Spinal cord (tissue), 10 donors: Measurements from ENCODE around the gene ANO8. TPM values are rescaled to one million over a fixed set of nuclear protein-coding genes. Genes with fewer than 3 reads are reported as not detected.
A peak's percentile ranks its signal among the peaks of the same experiment; 100 is the strongest.

Source experiments
- DNase-seq, 6 donors: peaks; one replicate each; pipeline versions ENCODE4 v3.0.0 to v3.0.0-alpha.2; 2013 to 2015; ENCODE audit warnings: low spot score in 6 of 6, low read depth in 4 of 6
- H3K27ac ChIP-seq: one replicate; pipeline ENCODE4 v1.5.1; 2013; ENCODE audit warnings: low read depth, low read length, control low read depth
- H3K27me3 ChIP-seq: one replicate; pipeline ENCODE4 v1.6.1; 2013; ENCODE audit warnings: low read length; ENCODE audit not compliant: control insufficient read depth, insufficient read depth
- H3K36me3 ChIP-seq: one replicate; pipeline ENCODE4 v1.6.1; 2013; ENCODE audit warnings: low read length; ENCODE audit not compliant: control insufficient read depth, insufficient read depth
- H3K4me1 ChIP-seq: one replicate; pipeline ENCODE4 v1.6.1; 2013; ENCODE audit warnings: low read length; ENCODE audit not compliant: control insufficient read depth, insufficient read depth
- H3K4me3 ChIP-seq: one replicate; pipeline ENCODE4 v1.5.1; 2013; ENCODE audit warnings: low read depth, low read length, control low read depth
- H3K9me3 ChIP-seq: one replicate; pipeline ENCODE4 v1.6.1; 2013; ENCODE audit warnings: low read length; ENCODE audit not compliant: control insufficient read depth, insufficient read depth
- WGBS: methylation state at CpG from one replicate; pipeline ENCODE4 v1.1.5; 2013; ENCODE audit warnings: missing lambda C conversion rate; ENCODE audit not compliant: insufficient coverage; 5-methylcytosine and 5-hydroxymethylcytosine counted together
- polyA plus RNA-seq, 2 donors: library from polyadenylated mRNA; unstranded; fragments of 120-200 nt; gene quantifications; one replicate each; pipeline ENCODE4 v1.2.1, GENCODE V29; 2013; ENCODE audit not compliant: insufficient read length in 2 of 2
- total RNA-seq, 2 donors: library from RNA; depleted of rRNA in 1 of 2; stranded (reverse); fragments of 120-200 nt in 1 of 2; fragments of >200 nt in 1 of 2; gene quantifications; one replicate each; pipeline versions ENCODE4 v1.2.3 to v1.2.4, GENCODE V29; 2013 to 2014
- donor health status: healthy.

The ANO8 gene
- total and polyA plus RNA-seq, 4 donors = 12.9 to 77.6 (median 39.5) TPM

DNA sequence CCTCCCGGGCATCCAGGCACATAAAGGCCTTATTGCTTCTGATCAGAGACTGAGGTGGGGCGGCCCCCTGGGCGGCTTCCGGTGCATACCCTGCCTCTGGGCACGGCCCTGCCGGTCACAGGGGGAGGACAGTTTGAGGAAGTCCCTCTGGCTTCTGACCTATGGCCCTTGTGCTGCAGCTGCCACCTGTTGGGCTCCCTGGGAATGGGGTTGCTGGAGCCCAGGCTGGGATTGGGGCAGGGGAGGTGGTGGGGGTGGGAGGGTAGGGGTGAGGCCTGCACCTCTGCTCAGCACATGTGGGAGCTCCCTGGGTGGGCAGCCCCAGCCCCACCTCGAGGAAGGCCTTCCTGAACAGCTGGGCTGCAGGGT, 10.7 kb downstream of the ANO8 start:
- DNase-seq = no peak
- H3K36me3 ChIP-seq = peaks cover 85% of the 10 kb centered on the region
- H3K9me3 ChIP-seq = no peaks in the 10 kb centered on the region
- H3K27me3 ChIP-seq = no peaks in the 10 kb centered on the region
- 41% methylated on average over 6 of the region's 7 CpGs for WGBS
- H3K27ac ChIP-seq = no peak overlapping the region
- no peak overlapping the region for H3K4me3 ChIP-seq
- peaks cover 64% of the 10 kb centered on the region for H3K4me1 ChIP-seq

- Histone ChIP-seq H3K36me3 (peaks cover 87% of the 10 kb centered on the region), H3K4me3 (no peak overlapping the region), H3K4me1 (peaks cover 61% of the 10 kb centered on the region), H3K27ac (peak overlapping the region; percentile 29), H3K9me3 (no peaks in the 10 kb centered on the region), H3K27me3 (no peaks in the 10 kb centered on the region)
- 18% methylated on average over 45 of the region's 56 CpGs for WGBS
- DNase-seq = no peak
Observed at GRCh38 chr19:17323300-17323963, 11.2 kb downstream of the ANO8 start.

DNA sequence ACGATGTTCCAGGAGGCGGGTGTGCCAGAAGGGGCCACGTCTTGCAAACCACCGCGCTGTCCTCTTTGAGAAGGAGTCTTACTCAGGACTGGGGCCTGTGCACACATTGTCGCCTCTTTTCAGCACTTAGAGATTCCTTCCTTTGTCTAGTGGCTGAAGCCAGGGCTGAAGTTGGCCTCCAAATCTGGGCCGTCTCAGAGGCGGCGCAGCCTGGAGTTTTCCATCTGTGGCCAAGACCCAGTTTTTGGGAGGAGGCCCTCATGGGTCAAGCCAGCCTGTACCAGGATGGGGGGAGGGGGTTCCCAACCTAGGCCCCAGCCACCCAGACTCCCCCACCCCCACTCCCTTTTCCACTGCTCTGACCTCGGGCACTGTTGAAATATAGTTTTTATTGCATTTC, 11.8 kb downstream of the ANO8 start:
- DNase-seq = peak in 1 of 6 donors; percentile 68
- peaks cover 85% of the 10 kb centered on the region for H3K36me3 ChIP-seq
- no peaks in the 10 kb centered on the region for H3K27me3 ChIP-seq
- H3K4me3 ChIP-seq = no peak overlapping the region
- peak overlapping the region; percentile 64 for H3K27ac ChIP-seq
- peaks cover 56% of the 10 kb centered on the region for H3K4me1 ChIP-seq
- WGBS = 48% methylated on average over 7 of the region's 10 CpGs
- H3K9me3 ChIP-seq = no peaks in the 10 kb centered on the region

GRCh38 chr19:17321655-17322489, 12.8 kb downstream of the ANO8 start:
- Histone ChIP-seq H3K27me3 (no peaks in the 10 kb centered on the region), H3K36me3 (peaks cover 84% of the 10 kb centered on the region), H3K4me3 (no peak overlapping the region), H3K9me3 (no peaks in the 10 kb centered on the region), H3K27ac (peak overlapping the region; percentile 64), H3K4me1 (peaks cover 46% of the 10 kb centered on the region)
- WGBS = 85% methylated on average over 19 of the region's 19 CpGs
- no peak for DNase-seq

DNA sequence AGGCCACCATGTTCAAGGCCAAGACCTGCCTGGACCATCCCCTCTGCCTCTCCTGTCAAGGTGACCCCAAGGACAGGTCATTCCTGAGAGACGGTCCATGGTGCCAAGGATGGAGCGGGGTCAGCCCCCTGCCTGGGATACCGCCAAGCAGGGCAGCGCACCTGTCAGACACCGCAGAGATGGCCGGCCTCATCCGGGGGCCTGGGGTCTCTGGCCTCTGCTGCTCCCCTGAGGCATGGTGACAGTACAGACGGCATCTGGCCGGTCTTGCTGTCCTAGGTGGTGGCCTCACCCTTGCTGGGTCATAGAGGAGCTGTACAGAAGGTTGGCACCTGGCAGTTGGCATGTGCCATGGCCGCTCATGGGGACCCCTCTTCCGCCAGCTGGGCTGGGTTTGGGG, 14.2 kb downstream of the ANO8 start:
- Histone ChIP-seq H3K27me3 (no peaks in the 10 kb centered on the region), H3K9me3 (no peaks in the 10 kb centered on the region), H3K4me1 (peaks cover 34% of the 10 kb centered on the region), H3K36me3 (peaks cover 89% of the 10 kb centered on the region), H3K27ac (no peak overlapping the region), H3K4me3 (no peak overlapping the region)
- WGBS = 95% methylated on average over 9 of the region's 11 CpGs
- DNase-seq = no peak

- WGBS = 96% methylated on average over 29 of the region's 40 CpGs
Observed at GRCh38 chr19:17319473-17320238, 15.0 kb downstream of the ANO8 start.

GRCh38 chr19:17318966-17319365, 15.7 kb downstream of the ANO8 start:
- peaks cover 20% of the 10 kb centered on the region for H3K4me1 ChIP-seq
- H3K9me3 ChIP-seq = no peaks in the 10 kb centered on the region
- DNase-seq = no peak
- H3K27me3 ChIP-seq = no peaks in the 10 kb centered on the region
- H3K27ac ChIP-seq = no peak overlapping the region
- no peak overlapping the region for H3K4me3 ChIP-seq
- WGBS = 96% methylated on average over 5 of the region's 6 CpGs
- H3K36me3 ChIP-seq = peaks cover 86% of the 10 kb centered on the region

More at GRCh38 chr19:17319473-17320238, 15.0 kb downstream of the ANO8 start:
- no peak for DNase-seq
- H3K27me3 ChIP-seq = no peaks in the 10 kb centered on the region
- H3K27ac ChIP-seq = no peak overlapping the region
- H3K4me1 ChIP-seq = peaks cover 26% of the 10 kb centered on the region
- no peak overlapping the region for H3K4me3 ChIP-seq
- H3K9me3 ChIP-seq = no peaks in the 10 kb centered on the region
- peaks cover 85% of the 10 kb centered on the region for H3K36me3 ChIP-seq

- peaks cover 23% of the 10 kb centered on the region for H3K4me1 ChIP-seq
Observed at GRCh38 chr19:17314007-17314593, 20.6 kb downstream of the ANO8 start.

More at GRCh38 chr19:17314007-17314593, 20.6 kb downstream of the ANO8 start:
- DNase-seq = no peak
- over 99% methylated on average over 18 of the region's 19 CpGs for WGBS
- H3K36me3 ChIP-seq = peaks cover 75% of the 10 kb centered on the region
- no peak overlapping the region for H3K27ac ChIP-seq
- no peak overlapping the region for H3K4me3 ChIP-seq
- H3K27me3 ChIP-seq = no peaks in the 10 kb centered on the region
- H3K9me3 ChIP-seq = no peaks in the 10 kb centered on the region
